ENCODE results near the gene FITM1.
"Not testable (repeated sequence)": the region's sequence is repeated elsewhere in the genome, so short reads cannot be mapped to it uniquely, and the experiment has no call there.

FITM1 gene

DNA sequence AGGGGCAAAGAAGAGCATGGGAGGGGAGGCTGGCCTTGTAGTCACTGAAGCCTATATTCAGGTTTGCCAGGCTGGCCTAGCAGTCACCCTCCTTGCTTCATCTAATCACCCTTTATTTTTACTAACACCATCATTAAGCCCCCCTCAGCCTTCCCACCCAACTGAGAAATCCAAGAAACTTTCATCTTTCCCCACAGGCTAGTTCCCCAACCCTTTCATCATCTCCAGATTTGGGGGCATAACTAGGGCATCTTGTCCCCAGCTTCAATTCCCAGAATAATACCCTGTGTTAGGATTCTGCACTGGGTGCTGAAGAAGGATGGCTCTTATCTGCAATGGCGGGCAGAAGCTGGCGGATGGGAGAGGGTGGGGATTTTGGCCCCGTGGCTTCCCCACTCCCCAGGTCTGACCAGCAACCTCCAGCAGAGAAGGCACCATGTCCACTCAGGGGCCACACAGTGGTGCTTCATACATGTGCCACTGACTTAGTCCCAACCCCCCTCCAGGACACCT is 29.4 kb upstream of the FITM1 start:
- POLR2A ChIA-PET, result no interaction called here
- CTCF ChIA-PET, result interaction anchor here (13.5 to 13.9 kb wide), 2 partner anchors 4 to 7 kb away, joined by 246 read pairs; partner anchors contain the start of gene PCK2
- no peak for TF ChIP-seq CTCF (IDR thresholded peaks at IDR 0.05; ENCODE audit: control extremely low read depth, extremely low read depth, low read depth, missing control alignments)
- DNase-seq (ENCODE audit: extremely low spot score), result no peak

DNA sequence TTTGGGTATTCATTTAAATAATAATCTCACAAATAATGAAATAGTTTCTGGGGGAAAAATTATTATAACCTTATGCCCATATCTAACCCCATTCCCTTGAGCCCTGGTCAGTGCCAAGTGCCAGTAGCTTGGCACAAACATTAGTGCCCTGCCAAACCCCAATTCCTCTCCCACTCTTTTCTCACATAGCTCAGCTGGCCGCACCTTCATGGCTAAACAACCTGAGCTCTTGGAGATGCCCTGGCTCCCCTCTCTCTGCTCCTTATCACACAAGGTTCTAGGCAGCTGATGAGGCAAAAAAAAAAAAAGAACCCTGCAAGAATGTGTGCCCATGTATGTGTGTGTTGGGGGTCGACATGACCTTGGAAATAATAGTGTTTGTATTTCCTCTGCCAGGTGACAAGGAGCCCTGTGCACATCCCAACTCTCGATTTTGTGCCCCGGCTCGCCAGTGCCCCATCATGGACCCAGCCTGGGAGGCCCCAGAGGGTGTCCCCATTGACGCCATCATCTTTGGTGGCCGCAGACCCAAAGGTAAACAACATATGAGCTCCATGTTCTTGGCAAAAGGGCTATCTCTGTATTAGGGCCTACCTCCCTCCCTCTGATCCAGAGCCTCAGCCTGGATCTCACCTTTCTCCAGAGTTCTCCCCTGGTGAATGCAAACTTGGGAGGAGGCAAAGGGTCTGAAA is 28.0 kb upstream of the FITM1 start:
- POLR2A ChIA-PET, result interaction anchor here (1.6 to 2.4 kb wide), 2 partner anchors 7 to 11 kb away, joined by 3 to 11 read pairs; partner anchors contain the start of genes DCAF11 and NRL
- no peak for DNase-seq (ENCODE audit: extremely low spot score)
- no peak for TF ChIP-seq CTCF (IDR thresholded peaks at IDR 0.05; ENCODE audit: control extremely low read depth, extremely low read depth, low read depth, missing control alignments)
- CTCF ChIA-PET, result interaction anchor here (1.0 to 13.5 kb wide), 4 partner anchors 8 to 88 kb away, joined by 3 to 246 read pairs (median 4); partner anchors contain the start of genes DCAF11, NRL and PCK2

DNA sequence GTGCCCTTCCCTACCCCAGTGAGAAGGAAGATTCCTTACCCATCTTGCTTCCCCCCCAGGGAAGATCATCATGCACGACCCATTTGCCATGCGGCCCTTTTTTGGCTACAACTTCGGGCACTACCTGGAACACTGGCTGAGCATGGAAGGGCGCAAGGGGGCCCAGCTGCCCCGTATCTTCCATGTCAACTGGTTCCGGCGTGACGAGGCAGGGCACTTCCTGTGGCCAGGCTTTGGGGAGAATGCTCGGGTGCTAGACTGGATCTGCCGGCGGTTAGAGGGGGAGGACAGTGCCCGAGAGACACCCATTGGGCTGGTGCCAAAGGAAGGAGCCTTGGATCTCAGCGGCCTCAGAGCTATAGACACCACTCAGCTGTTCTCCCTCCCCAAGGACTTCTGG is 27.0 kb upstream of the FITM1 start:
- DNase-seq (ENCODE audit: extremely low spot score), result no peak
- CTCF ChIA-PET, result interaction anchor here (1.4 to 13.5 kb wide), 2 partner anchors 9 to 14 kb away, joined by 3 to 246 read pairs; partner anchors contain the start of gene PCK2
- TF ChIP-seq CTCF (IDR thresholded peaks at IDR 0.05; ENCODE audit: control extremely low read depth, extremely low read depth, low read depth, missing control alignments), result no peak
- POLR2A ChIA-PET, result interaction anchor here (1.6 to 2.4 kb wide), 2 partner anchors 8 to 11 kb away, joined by 3 to 11 read pairs; partner anchors contain the start of genes DCAF11 and NRL

DNA sequence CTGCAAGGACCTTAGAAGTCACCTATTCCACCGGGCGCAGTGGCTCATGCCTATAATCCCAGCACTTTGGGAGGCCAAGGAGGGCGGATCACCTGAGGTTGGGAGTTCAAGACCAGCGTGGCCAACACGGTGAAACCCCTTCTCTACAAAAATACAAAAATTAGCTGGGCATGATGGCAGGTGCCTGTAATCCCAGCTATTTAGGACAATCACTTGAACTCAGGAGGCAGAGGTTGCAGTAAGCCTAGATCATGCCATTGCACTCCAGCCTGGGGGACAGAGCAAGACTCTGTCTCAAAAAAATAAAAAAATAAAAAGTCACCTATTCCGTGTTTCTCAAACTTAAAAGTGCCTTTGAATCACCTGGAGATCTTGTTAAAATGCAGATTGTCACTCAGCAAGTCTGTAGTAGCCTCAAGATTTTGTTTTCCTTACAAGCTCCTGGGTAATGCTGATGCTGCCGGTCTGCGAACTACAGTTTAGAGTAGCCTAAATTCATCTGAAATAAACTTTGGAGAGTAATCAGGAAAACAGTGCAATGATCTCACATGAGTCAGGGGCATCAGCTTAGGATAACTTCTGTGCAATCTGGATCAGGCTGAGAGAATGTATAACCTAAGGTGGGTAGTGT is 24.7 kb upstream of the FITM1 start:
- POLR2A ChIA-PET; DNase-seq (ENCODE audit: extremely low spot score): not testable (repeated sequence)
- CTCF ChIA-PET, result interaction anchor here (2.0 to 13.5 kb wide), 4 partner anchors 11 to 202 kb away, joined by 5 to 246 read pairs (median 63); partner anchors contain the start of genes CIDEB and PCK2

GRCh38 chr14:24106672-24107271 is 23.7 kb upstream of the FITM1 start:
- CTCF ChIA-PET, result interaction anchor here (1.5 to 13.5 kb wide), 8 partner anchors 11 to 518 kb away, joined by 3 to 246 read pairs (median 32); partner anchors contain the start of genes CIDEB and PCK2

GRCh38 chr14:24108336-24108874 is 22.1 kb upstream of the FITM1 start:
- TF ChIP-seq CTCF (IDR thresholded peaks at IDR 0.05; ENCODE audit: control extremely low read depth, extremely low read depth, low read depth, missing control alignments), result no peak
- ChIA-PET POLR2A (interaction anchor here (0.7 kb wide), 1 partner anchor 50 kb away, joined by 3 read pairs; no protein-coding TSS in a partner anchor), CTCF (interaction anchor here (0.7 to 13.5 kb wide), 43 partner anchors 10 to 559 kb away, joined by 3 to 246 read pairs (median 5); partner anchors contain the start of genes CARMIL3, CHMP4A, DHRS4L2 and EMC9)
- no peak for DNase-seq (ENCODE audit: extremely low spot score)

More at GRCh38 chr14:24106672-24107271, 23.7 kb upstream of the FITM1 start:
- no peak for TF ChIP-seq CTCF (IDR thresholded peaks at IDR 0.05; ENCODE audit: control extremely low read depth, extremely low read depth, low read depth, missing control alignments)
- POLR2A ChIA-PET, result no interaction called here
- no peak for DNase-seq (ENCODE audit: extremely low spot score)
